Ovary (tissue), 3 donors: ENCODE results near the gene CDKL5.

ENCODE experiments used
- POLR2A ChIP-seq: fragments of 450-650 bp; IDR thresholded peaks from one replicate; pipeline ENCODE4 v1.6.1; 2017; ENCODE audit warnings: antibody characterized with exemption, mild to moderate bottlenecking, moderate library complexity
- TF ChIP-seq, protein P1 (sequence below), 3 donors: fragments of 450-650 bp in 2 of 3; fragments of 200-600 bp in 1 of 3; IDR thresholded peaks; one replicate each; pipeline versions ENCODE4 v1.5.1 to v1.8.0; 2016 to 2022; ENCODE audit warnings: antibody characterized with exemption in 3 of 3, mild to moderate bottlenecking in 1 of 3
- donor health status: DM: no; HTN: no; CAD: no.

DNA sequence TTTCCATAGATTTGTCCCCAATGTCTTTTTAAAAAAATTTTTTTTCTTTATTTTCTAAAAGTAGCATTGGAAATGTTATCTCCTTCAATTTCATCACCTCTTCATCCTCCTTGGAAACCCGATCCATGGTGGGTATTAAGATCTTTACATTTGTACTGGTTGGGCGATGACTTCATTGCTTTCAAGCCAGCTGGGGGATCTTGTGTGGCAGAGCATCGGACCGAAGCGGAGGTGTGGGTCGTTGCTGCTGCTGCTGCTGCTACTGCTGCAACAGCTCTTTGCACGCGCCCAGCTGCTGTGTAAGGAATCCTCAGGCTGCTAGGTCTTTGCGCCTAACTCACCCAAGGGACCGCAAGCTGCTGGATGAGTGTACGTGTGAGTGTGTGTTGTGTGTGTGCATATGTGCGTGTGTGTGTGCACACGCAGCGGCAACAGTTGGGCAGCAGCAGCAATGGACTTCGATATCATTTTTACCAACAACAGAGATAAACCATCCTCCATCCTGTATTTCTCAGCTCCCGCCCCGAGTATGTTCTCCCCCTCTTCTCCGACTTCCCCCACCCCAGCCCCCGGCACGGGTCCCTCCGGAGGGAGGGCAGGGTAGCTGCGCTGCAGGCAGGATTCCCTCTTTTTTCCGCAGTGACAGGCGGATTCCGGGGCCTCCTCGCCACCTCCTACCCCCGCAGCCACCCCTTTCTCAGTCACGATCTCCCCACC is 768 bp upstream of the CDKL5 start:
- TF ChIP-seq, protein P1, sequence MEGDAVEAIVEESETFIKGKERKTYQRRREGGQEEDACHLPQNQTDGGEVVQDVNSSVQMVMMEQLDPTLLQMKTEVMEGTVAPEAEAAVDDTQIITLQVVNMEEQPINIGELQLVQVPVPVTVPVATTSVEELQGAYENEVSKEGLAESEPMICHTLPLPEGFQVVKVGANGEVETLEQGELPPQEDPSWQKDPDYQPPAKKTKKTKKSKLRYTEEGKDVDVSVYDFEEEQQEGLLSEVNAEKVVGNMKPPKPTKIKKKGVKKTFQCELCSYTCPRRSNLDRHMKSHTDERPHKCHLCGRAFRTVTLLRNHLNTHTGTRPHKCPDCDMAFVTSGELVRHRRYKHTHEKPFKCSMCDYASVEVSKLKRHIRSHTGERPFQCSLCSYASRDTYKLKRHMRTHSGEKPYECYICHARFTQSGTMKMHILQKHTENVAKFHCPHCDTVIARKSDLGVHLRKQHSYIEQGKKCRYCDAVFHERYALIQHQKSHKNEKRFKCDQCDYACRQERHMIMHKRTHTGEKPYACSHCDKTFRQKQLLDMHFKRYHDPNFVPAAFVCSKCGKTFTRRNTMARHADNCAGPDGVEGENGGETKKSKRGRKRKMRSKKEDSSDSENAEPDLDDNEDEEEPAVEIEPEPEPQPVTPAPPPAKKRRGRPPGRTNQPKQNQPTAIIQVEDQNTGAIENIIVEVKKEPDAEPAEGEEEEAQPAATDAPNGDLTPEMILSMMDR (IDR thresholded peaks at IDR 0.05), result no peak
- no peak for TF ChIP-seq POLR2A
